HEK293 (cell line): ENCODE results near the gene SLC37A4.

Experiments
- KLF8 ChIP-seq: fragments of 450-650 bp; formaldehyde crosslinking; IDR thresholded peaks from 2 replicates; pipeline ENCODE4 v1.5.1; 2016; ENCODE audit warnings: missing biosample characterization, missing genetic modification characterization
- MZF1 ChIP-seq: fragments of 450-650 bp; formaldehyde crosslinking; IDR thresholded peaks from 2 replicates; pipeline ENCODE4 v1.5.1; 2017; ENCODE audit warnings: missing biosample characterization, missing genetic modification characterization, borderline replicate concordance
- ZFP37 ChIP-seq: fragments of 450-650 bp; formaldehyde crosslinking; IDR thresholded peaks from 2 replicates; pipeline ENCODE4 v1.5.1; 2016; ENCODE audit warnings: missing biosample characterization, missing genetic modification characterization
- ZNF175 ChIP-seq: fragments of 450-650 bp; formaldehyde crosslinking; IDR thresholded peaks from 2 replicates; pipeline ENCODE4 v1.5.1; 2016; ENCODE audit warnings: missing biosample characterization, missing genetic modification characterization
- ZNF2 ChIP-seq: fragments of 450-650 bp; formaldehyde crosslinking; IDR thresholded peaks from 2 replicates; pipeline ENCODE4 v1.5.1; 2016; ENCODE audit warnings: missing biosample characterization, missing genetic modification characterization
- ZNF202 ChIP-seq: fragments of 450-650 bp; formaldehyde crosslinking; IDR thresholded peaks from 2 replicates; pipeline ENCODE4 v1.5.1; 2016; ENCODE audit warnings: missing biosample characterization, missing genetic modification characterization, borderline replicate concordance
- ZNF335 ChIP-seq: fragments of 450-650 bp; formaldehyde crosslinking; conservative IDR thresholded peaks from 2 replicates; pipeline ENCODE4 v1.5.1; 2016; ENCODE audit warnings: missing biosample characterization, missing genetic modification characterization
- ZNF391 ChIP-seq: fragments of 450-650 bp; formaldehyde crosslinking; IDR thresholded peaks from 2 replicates; pipeline ENCODE4 v1.5.1; 2016; ENCODE audit warnings: low read depth, missing biosample characterization, missing genetic modification characterization, borderline replicate concordance
- ZNF423 ChIP-seq: fragments of 450-650 bp; formaldehyde crosslinking; IDR thresholded peaks from 2 replicates; pipeline ENCODE4 v1.5.1; 2016; ENCODE audit warnings: missing biosample characterization, missing genetic modification characterization
- ZNF521 ChIP-seq: fragments of 450-650 bp; formaldehyde crosslinking; IDR thresholded peaks from 2 replicates; pipeline ENCODE4 v1.5.1; 2017; ENCODE audit warnings: missing biosample characterization, mild to moderate bottlenecking, missing genetic modification characterization
- ZNF529 ChIP-seq: fragments of 450-650 bp; formaldehyde crosslinking; IDR thresholded peaks from 2 replicates; pipeline ENCODE4 v1.5.1; 2017; ENCODE audit warnings: missing genetic modification characterization, missing biosample characterization; ENCODE audit not compliant: insufficient replicate concordance
- ZNF561 ChIP-seq: fragments of 450-650 bp; IDR thresholded peaks from 2 replicates; pipeline ENCODE4 v1.5.1; 2018; ENCODE audit warnings: missing biosample characterization, missing genetic modification characterization, borderline replicate concordance
- ZNF596 ChIP-seq: fragments of 450-650 bp; IDR thresholded peaks from 2 replicates; pipeline ENCODE4 v1.5.0; 2018; ENCODE audit warnings: missing biosample characterization, mild to moderate bottlenecking, missing genetic modification characterization, moderate library complexity
- ZNF660 ChIP-seq: fragments of 450-650 bp; IDR thresholded peaks from 2 replicates; pipeline ENCODE4 v1.5.1; 2018; ENCODE audit warnings: missing biosample characterization, mild to moderate bottlenecking, missing genetic modification characterization
- ZNF76 ChIP-seq: fragments of 450-650 bp; formaldehyde crosslinking; IDR thresholded peaks from 2 replicates; pipeline ENCODE4; 2016; ENCODE audit warnings: low read depth, missing biosample characterization, missing genetic modification characterization, borderline replicate concordance
- ZNF777 ChIP-seq: fragments of 450-650 bp; formaldehyde crosslinking; IDR thresholded peaks from 2 replicates; pipeline ENCODE4 v1.5.1; 2017; ENCODE audit warnings: missing biosample characterization, missing genetic modification characterization, borderline replicate concordance
- ZNF837 ChIP-seq: fragments of 450-650 bp; formaldehyde crosslinking; IDR thresholded peaks from 2 replicates; pipeline ENCODE4 v1.5.1; 2016; ENCODE audit warnings: missing biosample characterization, missing genetic modification characterization
- TF ChIP-seq, protein P1 (sequence below): fragments of 450-650 bp; formaldehyde crosslinking; IDR thresholded peaks from 2 replicates; pipeline ENCODE4 v1.5.1; 2016; ENCODE audit warnings: missing biosample characterization, missing genetic modification characterization
- TF ChIP-seq, protein P2 (sequence below): fragments of 450-650 bp; formaldehyde crosslinking; IDR thresholded peaks from 2 replicates; pipeline ENCODE4 v1.5.1; 2016; ENCODE audit warnings: missing biosample characterization, missing genetic modification characterization
- TF ChIP-seq, protein P3 (sequence below): fragments of 450-650 bp; formaldehyde crosslinking; optimal IDR thresholded peaks from 2 replicates; pipeline ENCODE3; 2016; ENCODE audit warnings: missing biosample characterization, mild to moderate bottlenecking, missing genetic modification characterization
- TF ChIP-seq, protein P4 (sequence below): fragments of 450-650 bp; formaldehyde crosslinking; IDR thresholded peaks from 2 replicates; pipeline ENCODE4 v1.5.1; 2016; ENCODE audit warnings: missing biosample characterization, missing genetic modification characterization
- TF ChIP-seq, protein P5 (sequence below): fragments of 450-650 bp; formaldehyde crosslinking; IDR thresholded peaks from 2 replicates; pipeline ENCODE4 v1.5.1; 2016; ENCODE audit warnings: missing biosample characterization, missing genetic modification characterization
- TF ChIP-seq, protein P6 (sequence below): fragments of 450-650 bp; formaldehyde crosslinking; IDR thresholded peaks from 2 replicates; pipeline ENCODE4 v1.5.1; 2016; ENCODE audit warnings: missing biosample characterization, missing genetic modification characterization
- TF ChIP-seq, protein P7 (sequence below): fragments of 450-650 bp; formaldehyde crosslinking; IDR thresholded peaks from 2 replicates; pipeline ENCODE4 v1.5.1; 2016; ENCODE audit warnings: missing biosample characterization, missing genetic modification characterization

The SLC37A4 gene

DNA sequence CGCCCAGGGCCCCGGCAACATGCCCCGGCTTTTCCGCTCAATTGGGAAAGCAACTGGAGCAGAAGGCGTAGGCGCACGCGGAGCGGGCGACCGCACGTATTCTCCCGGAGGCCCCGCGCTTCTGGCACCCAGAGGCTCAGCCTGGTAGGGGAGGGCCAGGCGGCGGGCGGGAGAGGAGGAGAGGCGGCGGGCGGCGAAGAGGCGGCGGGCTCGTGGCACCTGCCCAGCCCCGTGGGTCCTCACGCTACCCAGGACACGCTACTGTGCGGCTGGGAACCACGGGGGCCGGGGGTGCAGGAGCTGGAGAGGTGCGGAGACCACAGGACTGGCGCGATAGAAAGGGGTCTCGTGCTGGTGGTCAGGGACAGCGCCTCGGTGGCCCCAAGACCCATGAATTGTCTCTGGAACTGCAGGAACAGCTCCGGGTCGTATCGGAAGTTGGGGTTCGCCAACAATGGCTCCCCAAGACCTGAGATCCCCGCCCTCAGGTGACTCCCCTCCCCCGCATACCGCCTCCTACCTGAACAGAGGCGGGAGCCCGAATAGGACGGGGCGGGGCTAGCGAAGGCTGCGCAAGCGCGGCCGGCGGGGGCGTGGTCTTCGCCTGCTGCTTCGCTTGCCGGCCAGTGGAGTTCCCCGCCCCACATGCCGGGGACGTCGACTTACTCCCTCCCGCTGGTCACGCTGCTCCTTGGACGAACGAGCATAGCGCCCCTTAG is at the start of gene SLC37A4 (continued):
- TF ChIP-seq, protein P1, sequence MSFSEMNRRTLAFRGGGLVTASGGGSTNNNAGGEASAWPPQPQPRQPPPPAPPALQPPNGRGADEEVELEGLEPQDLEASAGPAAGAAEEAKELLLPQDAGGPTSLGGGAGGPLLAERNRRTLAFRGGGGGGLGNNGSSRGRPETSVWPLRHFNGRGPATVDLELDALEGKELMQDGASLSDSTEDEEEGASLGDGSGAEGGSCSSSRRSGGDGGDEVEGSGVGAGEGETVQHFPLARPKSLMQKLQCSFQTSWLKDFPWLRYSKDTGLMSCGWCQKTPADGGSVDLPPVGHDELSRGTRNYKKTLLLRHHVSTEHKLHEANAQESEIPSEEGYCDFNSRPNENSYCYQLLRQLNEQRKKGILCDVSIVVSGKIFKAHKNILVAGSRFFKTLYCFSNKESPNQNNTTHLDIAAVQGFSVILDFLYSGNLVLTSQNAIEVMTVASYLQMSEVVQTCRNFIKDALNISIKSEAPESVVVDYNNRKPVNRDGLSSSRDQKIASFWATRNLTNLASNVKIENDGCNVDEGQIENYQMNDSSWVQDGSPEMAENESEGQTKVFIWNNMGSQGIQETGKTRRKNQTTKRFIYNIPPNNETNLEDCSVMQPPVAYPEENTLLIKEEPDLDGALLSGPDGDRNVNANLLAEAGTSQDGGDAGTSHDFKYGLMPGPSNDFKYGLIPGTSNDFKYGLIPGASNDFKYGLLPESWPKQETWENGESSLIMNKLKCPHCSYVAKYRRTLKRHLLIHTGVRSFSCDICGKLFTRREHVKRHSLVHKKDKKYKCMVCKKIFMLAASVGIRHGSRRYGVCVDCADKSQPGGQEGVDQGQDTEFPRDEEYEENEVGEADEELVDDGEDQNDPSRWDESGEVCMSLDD (tag by site-specific recombination): peak; percentile 91
- TF ChIP-seq, protein P2, sequence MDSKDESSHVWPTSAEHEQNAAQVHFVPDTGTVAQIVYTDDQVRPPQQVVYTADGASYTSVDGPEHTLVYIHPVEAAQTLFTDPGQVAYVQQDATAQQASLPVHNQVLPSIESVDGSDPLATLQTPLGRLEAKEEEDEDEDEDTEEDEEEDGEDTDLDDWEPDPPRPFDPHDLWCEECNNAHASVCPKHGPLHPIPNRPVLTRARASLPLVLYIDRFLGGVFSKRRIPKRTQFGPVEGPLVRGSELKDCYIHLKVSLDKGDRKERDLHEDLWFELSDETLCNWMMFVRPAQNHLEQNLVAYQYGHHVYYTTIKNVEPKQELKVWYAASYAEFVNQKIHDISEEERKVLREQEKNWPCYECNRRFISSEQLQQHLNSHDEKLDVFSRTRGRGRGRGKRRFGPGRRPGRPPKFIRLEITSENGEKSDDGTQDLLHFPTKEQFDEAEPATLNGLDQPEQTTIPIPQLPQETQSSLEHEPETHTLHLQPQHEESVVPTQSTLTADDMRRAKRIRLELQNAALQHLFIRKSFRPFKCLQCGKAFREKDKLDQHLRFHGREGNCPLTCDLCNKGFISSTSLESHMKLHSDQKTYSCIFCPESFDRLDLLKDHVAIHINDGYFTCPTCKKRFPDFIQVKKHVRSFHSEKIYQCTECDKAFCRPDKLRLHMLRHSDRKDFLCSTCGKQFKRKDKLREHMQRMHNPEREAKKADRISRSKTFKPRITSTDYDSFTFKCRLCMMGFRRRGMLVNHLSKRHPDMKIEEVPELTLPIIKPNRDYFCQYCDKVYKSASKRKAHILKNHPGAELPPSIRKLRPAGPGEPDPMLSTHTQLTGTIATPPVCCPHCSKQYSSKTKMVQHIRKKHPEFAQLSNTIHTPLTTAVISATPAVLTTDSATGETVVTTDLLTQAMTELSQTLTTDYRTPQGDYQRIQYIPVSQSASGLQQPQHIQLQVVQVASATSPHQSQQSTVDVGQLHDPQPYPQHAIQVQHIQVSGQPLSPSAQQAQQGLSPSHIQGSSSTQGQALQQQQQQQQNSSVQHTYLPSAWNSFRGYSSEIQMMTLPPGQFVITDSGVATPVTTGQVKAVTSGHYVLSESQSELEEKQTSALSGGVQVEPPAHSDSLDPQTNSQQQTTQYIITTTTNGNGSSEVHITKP (tag by site-specific recombination): 0 out of 2 replicates have a peak, but pooled peaks have one; percentile 19
- TF ChIP-seq, protein P3, sequence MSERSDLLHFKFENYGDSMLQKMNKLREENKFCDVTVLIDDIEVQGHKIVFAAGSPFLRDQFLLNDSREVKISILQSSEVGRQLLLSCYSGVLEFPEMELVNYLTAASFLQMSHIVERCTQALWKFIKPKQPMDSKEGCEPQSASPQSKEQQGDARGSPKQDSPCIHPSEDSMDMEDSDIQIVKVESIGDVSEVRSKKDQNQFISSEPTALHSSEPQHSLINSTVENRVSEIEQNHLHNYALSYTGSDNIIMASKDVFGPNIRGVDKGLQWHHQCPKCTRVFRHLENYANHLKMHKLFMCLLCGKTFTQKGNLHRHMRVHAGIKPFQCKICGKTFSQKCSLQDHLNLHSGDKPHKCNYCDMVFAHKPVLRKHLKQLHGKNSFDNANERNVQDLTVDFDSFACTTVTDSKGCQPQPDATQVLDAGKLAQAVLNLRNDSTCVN (tag by site-specific recombination): peak; percentile 72
- TF ChIP-seq ZNF660 (0 out of 2 replicates have a peak, but pooled peaks have one; percentile 20), ZNF2 (peak; percentile 31; the same call in 1 of the 2 replicates), ZNF596 (tag by site-specific recombination) (no peak), KLF8 (tag by site-specific recombination) (peak; percentile 62; the same call in 1 of the 2 replicates), ZNF561 (tag by site-specific recombination) (no peak), ZNF335 (tag by site-specific recombination) (0 out of 2 replicates have a peak, but pooled peaks have one; percentile 78), ZNF777 (tag by site-specific recombination) (no peak; the same call in 1 of the 2 replicates), ZNF423 (tag by site-specific recombination) (0 out of 2 replicates have a peak, but pooled peaks have one; percentile 65), ZNF391 (tag by site-specific recombination) (peak; percentile 54; the same call in 1 of the 2 replicates), ZNF175 (tag by site-specific recombination) (no peak), ZNF521 (tag by site-specific recombination) (no peak), ZNF837 (tag by site-specific recombination) (no peak), ZFP37 (0 out of 2 replicates have a peak, but pooled peaks have one; percentile 53), ZNF529 (tag by site-specific recombination) (no peak), ZNF202 (tag by site-specific recombination) (no peak), MZF1 (tag by site-specific recombination) (no peak), ZNF76 (0 out of 2 replicates have a peak, but pooled peaks have one; percentile 35)
- TF ChIP-seq, protein P4, sequence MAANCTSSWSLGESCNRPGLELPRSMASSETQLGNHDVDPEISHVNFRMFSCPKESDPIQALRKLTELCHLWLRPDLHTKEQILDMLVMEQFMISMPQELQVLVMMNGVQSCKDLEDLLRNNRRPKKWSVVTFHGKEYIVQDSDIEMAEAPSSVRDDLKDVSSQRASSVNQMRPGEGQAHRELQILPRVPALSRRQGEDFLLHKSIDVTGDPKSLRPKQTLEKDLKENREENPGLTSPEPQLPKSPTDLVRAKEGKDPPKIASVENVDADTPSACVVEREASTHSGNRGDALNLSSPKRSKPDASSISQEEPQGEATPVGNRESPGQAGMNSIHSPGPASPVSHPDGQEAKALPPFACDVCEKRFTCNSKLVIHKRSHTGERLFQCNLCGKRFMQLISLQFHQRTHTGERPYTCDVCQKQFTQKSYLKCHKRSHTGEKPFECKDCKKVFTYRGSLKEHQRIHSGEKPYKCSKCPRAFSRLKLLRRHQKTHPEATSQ: no peak
- TF ChIP-seq, protein P5, sequence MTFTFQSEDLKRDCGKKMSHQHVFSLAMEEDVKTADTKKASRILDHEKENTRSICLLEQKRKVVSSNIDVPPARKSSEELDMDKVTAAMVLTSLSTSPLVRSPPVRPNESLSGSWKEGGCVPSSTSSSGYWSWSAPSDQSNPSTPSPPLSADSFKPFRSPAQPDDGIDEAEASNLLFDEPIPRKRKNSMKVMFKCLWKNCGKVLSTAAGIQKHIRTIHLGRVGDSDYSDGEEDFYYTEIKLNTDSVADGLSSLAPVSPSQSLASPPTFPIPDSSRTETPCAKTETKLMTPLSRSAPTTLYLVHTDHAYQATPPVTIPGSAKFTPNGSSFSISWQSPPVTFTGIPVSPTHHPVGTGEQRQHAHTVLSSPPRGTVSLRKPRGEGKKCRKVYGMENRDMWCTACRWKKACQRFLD (tag by site-specific recombination): no peak
- TF ChIP-seq, protein P6, sequence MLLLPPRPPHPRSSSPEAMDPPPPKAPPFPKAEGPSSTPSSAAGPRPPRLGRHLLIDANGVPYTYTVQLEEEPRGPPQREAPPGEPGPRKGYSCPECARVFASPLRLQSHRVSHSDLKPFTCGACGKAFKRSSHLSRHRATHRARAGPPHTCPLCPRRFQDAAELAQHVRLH: no peak
- TF ChIP-seq, protein P7, sequence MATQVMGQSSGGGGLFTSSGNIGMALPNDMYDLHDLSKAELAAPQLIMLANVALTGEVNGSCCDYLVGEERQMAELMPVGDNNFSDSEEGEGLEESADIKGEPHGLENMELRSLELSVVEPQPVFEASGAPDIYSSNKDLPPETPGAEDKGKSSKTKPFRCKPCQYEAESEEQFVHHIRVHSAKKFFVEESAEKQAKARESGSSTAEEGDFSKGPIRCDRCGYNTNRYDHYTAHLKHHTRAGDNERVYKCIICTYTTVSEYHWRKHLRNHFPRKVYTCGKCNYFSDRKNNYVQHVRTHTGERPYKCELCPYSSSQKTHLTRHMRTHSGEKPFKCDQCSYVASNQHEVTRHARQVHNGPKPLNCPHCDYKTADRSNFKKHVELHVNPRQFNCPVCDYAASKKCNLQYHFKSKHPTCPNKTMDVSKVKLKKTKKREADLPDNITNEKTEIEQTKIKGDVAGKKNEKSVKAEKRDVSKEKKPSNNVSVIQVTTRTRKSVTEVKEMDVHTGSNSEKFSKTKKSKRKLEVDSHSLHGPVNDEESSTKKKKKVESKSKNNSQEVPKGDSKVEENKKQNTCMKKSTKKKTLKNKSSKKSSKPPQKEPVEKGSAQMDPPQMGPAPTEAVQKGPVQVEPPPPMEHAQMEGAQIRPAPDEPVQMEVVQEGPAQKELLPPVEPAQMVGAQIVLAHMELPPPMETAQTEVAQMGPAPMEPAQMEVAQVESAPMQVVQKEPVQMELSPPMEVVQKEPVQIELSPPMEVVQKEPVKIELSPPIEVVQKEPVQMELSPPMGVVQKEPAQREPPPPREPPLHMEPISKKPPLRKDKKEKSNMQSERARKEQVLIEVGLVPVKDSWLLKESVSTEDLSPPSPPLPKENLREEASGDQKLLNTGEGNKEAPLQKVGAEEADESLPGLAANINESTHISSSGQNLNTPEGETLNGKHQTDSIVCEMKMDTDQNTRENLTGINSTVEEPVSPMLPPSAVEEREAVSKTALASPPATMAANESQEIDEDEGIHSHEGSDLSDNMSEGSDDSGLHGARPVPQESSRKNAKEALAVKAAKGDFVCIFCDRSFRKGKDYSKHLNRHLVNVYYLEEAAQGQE (tag by site-specific recombination): peak; percentile 57
